Measurements from ENCODE around the gene HES4. TPM values are rescaled to one million over a fixed set of nuclear protein-coding genes. Genes with fewer than 3 reads are reported as not detected.
"Not testable (repeated sequence)": the region's sequence is repeated elsewhere in the genome, so short reads cannot be mapped to it uniquely, and the experiment has no call there.

Gene HES4
- total RNA-seq, 1 experiment from 2014 or later = 35.5 TPM

DNA sequence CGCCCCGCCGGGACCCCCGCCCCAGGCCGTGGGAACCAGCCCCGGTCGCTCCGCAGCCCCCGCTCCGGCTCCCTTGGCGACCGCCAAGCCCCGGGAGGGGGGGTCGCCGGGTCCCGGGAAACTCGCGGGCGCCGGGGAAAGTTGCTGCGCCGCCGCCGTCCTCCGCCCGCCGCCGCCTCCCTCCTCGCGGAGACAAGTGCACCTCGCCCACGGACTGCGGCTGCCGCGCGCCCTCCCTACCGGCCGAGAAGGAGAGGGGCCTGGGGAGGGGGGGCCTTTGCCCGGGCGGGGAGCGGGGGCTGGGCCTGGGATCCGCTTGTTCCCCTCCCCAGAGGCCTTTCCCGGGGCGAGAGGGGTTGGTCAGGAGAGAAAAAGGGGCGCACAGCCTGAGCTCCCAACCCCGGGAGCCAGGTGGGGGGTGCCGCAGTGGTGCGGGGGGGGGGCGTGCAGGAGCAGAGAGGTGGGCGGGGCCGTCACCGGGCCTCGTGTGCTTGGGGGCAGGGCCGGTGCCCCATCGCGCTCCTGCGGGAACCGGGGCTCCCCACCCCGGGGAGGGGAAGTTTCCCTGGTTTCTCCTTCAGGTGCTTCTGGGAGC lies 20.6 kb upstream of the HES4 start:
- no peak for TF ChIP-seq CTCF (IDR thresholded peaks at IDR 0.05; ENCODE audit: unreplicated experiment)
- Mint-ChIP-seq H3K9me3 (ENCODE audit: low read depth, unreplicated experiment) (no peaks in the 10 kb centered on the region), H3K27ac (ENCODE audit: unreplicated experiment) (peak overlapping the region; percentile 44), H3K27me3 (ENCODE audit: unreplicated experiment) (no peaks in the 10 kb centered on the region), H3K4me3 (ENCODE audit: low read depth, unreplicated experiment) (peak overlapping the region; percentile 73), H3K36me3 (ENCODE audit: insufficient read depth, unreplicated experiment) (peaks cover 53% of the 10 kb centered on the region), H3K4me1 (ENCODE audit: low read depth, unreplicated experiment) (peaks cover 18% of the 10 kb centered on the region)
- DNase-seq = peak; percentile 36
- no TSS peak for BruUV-seq (replicated peaks)
- intact Hi-C loops (cut with micrococcal nuclease; ENCODE audit: unreplicated experiment) = loop anchor here (5.0 kb wide), 1 partner anchor 37 kb away; no protein-coding TSS in a partner anchor
- CTCF ChIA-PET = interaction anchor here (0.6 kb wide), 1 partner anchor 16 kb away, joined by 4 read pairs; no protein-coding TSS in a partner anchor

DNA sequence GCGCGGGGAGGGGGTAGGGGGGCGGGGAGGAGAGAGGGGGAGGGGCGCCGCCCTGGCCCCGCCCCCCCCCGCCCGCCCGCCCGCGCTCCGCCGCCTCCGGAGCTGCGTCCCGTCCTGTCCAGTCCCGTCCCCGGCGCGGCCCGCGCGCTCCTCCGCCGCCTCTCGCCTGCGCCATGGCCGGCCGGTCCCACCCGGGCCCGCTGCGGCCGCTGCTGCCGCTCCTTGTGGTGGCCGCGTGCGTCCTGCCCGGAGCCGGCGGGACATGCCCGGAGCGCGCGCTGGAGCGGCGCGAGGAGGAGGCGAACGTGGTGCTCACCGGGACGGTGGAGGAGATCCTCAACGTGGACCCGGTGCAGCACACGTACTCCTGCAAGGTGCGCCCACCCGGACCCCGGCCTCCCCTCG lies 20.1 kb upstream of the HES4 start, which contains the start of gene AGRN:
TSS of gene AGRN (plus strand) at position 121 of the 405 bp plus-strand sequence. CDS start at position 174, 53 bp downstream.
- CTCF ChIA-PET = interaction anchor here (0.6 kb wide), 1 partner anchor 16 kb away, joined by 4 read pairs; no protein-coding TSS in a partner anchor
- Mint-ChIP-seq H3K27me3 (ENCODE audit: unreplicated experiment) (no peaks in the 10 kb centered on the region), H3K9me3 (ENCODE audit: low read depth, unreplicated experiment) (no peaks in the 10 kb centered on the region), H3K36me3 (ENCODE audit: insufficient read depth, unreplicated experiment) (peaks cover 53% of the 10 kb centered on the region), H3K4me1 (ENCODE audit: low read depth, unreplicated experiment) (peaks cover 18% of the 10 kb centered on the region), H3K27ac (ENCODE audit: unreplicated experiment) (peak within 1 kb of the TSS; percentile 44), H3K4me3 (ENCODE audit: low read depth, unreplicated experiment) (peak within 1 kb of the TSS; percentile 73)
- no TSS peak for BruUV-seq (replicated peaks)
- no peak for TF ChIP-seq CTCF (IDR thresholded peaks at IDR 0.05; ENCODE audit: unreplicated experiment)
- peak; percentile 50 for DNase-seq
- intact Hi-C loops (cut with micrococcal nuclease; ENCODE audit: unreplicated experiment) = loop anchor here (5.0 kb wide), 1 partner anchor 37 kb away; no protein-coding TSS in a partner anchor

GRCh38 chr1:1019122-1019999 lies 19.5 kb upstream of the HES4 start:
- Mint-ChIP-seq H3K36me3 (ENCODE audit: insufficient read depth, unreplicated experiment) (peaks cover 48% of the 10 kb centered on the region), H3K27ac (ENCODE audit: unreplicated experiment) (peak overlapping the region; percentile 44), H3K9me3 (ENCODE audit: low read depth, unreplicated experiment) (no peaks in the 10 kb centered on the region), H3K4me1 (ENCODE audit: low read depth, unreplicated experiment) (peaks cover 18% of the 10 kb centered on the region), H3K4me3 (ENCODE audit: low read depth, unreplicated experiment) (peak overlapping the region; percentile 73), H3K27me3 (ENCODE audit: unreplicated experiment) (no peaks in the 10 kb centered on the region)
- CTCF ChIA-PET = interaction anchor here (0.6 to 0.8 kb wide), 2 partner anchors 17 to 45 kb away, joined by 4 to 7 read pairs; no protein-coding TSS in a partner anchor
- BruUV-seq (replicated peaks) = no TSS peak
- no peak for TF ChIP-seq CTCF (IDR thresholded peaks at IDR 0.05; ENCODE audit: unreplicated experiment)
- intact Hi-C loops (cut with micrococcal nuclease; ENCODE audit: unreplicated experiment) = no loop called here
- DNase-seq = peak; percentile 91

- intact Hi-C loops (cut with micrococcal nuclease; ENCODE audit: unreplicated experiment); H3K9me3 Mint-ChIP-seq (ENCODE audit: low read depth, unreplicated experiment); DNase-seq; H3K27ac Mint-ChIP-seq (ENCODE audit: unreplicated experiment); CTCF ChIA-PET; BruUV-seq (replicated peaks); H3K4me3 Mint-ChIP-seq (ENCODE audit: low read depth, unreplicated experiment); H3K27me3 Mint-ChIP-seq (ENCODE audit: unreplicated experiment): not testable (repeated sequence)
- peaks cover 23% of the 10 kb centered on the region for H3K4me1 Mint-ChIP-seq (ENCODE audit: low read depth, unreplicated experiment)
- peaks cover 48% of the 10 kb centered on the region for H3K36me3 Mint-ChIP-seq (ENCODE audit: insufficient read depth, unreplicated experiment)
Observed at GRCh38 chr1:1018321-1018685, 18.4 kb upstream of the HES4 start.

DNA sequence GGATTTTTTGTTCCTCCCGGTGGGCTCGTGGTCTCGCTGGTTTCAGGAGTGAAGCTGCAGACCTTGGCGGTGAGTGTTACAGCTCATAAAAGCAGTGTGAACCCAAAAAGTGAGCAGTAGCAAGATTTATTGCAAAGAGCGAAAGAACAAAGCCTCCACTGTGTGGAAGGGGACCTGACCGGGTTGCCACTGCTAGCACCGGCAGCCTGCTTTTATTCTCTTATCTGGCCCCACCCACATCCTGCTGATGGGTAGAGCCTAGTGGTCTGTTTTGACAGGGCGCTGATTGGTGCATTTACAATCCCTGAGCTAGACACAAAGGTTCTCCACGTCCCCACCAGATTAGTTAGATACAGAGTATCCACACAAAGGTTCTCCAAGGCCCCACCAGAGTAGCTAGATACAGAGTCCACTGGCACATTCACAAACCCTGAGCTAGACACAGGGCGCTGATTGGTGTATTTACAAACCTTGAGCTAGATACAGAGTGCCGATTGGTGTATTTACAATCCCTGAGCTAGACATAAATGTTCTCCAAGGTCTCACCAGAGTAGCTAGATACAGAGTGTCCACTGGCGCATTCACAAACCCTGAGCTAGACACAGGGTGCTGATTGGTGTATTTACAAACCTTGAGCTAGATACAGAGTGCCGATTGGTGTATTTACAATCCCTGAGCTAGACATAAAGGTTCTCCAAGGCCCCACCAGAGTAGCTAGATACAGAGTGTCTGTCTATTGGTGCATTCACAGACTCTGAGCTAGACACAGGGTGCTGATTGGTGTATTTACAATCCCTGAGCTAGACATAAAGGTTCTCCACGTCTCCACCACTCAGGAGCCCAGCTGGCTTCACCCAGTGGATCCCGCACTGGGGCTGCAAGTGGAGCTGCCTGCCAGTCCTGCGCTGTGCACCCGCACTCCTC lies 17.8 kb upstream of the HES4 start:
- intact Hi-C loops (cut with micrococcal nuclease; ENCODE audit: unreplicated experiment); CTCF ChIA-PET; DNase-seq; H3K9me3 Mint-ChIP-seq (ENCODE audit: low read depth, unreplicated experiment); H3K27me3 Mint-ChIP-seq (ENCODE audit: unreplicated experiment); BruUV-seq (replicated peaks); H3K4me3 Mint-ChIP-seq (ENCODE audit: low read depth, unreplicated experiment); H3K27ac Mint-ChIP-seq (ENCODE audit: unreplicated experiment): not testable (repeated sequence)
- peaks cover 23% of the 10 kb centered on the region for H3K4me1 Mint-ChIP-seq (ENCODE audit: low read depth, unreplicated experiment)
- H3K36me3 Mint-ChIP-seq (ENCODE audit: insufficient read depth, unreplicated experiment) = peaks cover 48% of the 10 kb centered on the region
